C4-2B (cell line): ENCODE data around the gene HMGB1.

Experiments used
- ZFX ChIP-seq: fragments of 450-650 bp; IDR thresholded peaks from 2 replicates; pipeline ENCODE4 v1.6.1; 2017
- TF ChIP-seq, protein P1 (sequence below): fragments of 450-650 bp; conservative IDR thresholded peaks from 2 replicates; pipeline ENCODE4 v1.5.1; 2017; ENCODE audit warnings: mild to moderate bottlenecking

DNA sequence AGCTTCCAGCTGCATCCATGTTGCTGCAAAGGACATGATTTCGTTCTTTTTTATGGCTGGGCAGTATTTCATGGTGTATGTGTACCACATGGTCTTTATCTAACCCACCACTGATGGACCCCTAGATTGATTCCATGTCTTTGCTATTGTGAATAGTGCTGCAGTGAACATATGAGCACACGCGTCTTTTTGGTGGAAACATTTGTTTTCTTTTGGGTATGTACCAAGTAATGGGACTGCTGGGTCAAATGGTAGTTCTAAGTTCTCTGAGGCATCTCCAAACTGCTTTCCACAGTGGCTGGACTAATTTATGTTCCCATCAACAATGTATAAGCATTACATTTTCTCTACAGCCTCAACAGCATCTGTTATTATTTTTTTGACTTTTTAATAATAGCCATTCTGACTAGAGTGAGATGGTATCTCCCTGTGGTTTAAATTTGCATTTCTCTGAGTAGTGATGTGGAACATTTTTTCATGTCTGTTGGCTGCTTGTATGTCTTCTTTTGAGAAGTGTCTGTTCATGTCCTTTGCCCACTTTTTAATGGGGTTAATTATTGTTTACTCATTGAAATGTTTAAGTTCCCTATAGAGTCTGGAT lies 50.2 kb downstream of the HMGB1 start:
- TF ChIP-seq, protein P1, sequence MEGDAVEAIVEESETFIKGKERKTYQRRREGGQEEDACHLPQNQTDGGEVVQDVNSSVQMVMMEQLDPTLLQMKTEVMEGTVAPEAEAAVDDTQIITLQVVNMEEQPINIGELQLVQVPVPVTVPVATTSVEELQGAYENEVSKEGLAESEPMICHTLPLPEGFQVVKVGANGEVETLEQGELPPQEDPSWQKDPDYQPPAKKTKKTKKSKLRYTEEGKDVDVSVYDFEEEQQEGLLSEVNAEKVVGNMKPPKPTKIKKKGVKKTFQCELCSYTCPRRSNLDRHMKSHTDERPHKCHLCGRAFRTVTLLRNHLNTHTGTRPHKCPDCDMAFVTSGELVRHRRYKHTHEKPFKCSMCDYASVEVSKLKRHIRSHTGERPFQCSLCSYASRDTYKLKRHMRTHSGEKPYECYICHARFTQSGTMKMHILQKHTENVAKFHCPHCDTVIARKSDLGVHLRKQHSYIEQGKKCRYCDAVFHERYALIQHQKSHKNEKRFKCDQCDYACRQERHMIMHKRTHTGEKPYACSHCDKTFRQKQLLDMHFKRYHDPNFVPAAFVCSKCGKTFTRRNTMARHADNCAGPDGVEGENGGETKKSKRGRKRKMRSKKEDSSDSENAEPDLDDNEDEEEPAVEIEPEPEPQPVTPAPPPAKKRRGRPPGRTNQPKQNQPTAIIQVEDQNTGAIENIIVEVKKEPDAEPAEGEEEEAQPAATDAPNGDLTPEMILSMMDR, result no peak
- TF ChIP-seq ZFX, result no peak
